GM12864 (cell line): ENCODE data around the gene SRRM2.

Experiments
- DNase-seq: peaks from one replicate; pipeline ENCODE4 v3.0.0-alpha.2; 2011; ENCODE audit warnings: low read depth
- H3K4me3 ChIP-seq: 2 replicates; pipeline ENCODE4 v1.5.1; 2011; ENCODE audit warnings: mild to moderate bottlenecking, low read depth, low read length, control low read depth
- CTCF ChIP-seq: IDR thresholded peaks from 2 replicates; pipeline ENCODE4 v1.5.1; 2011; ENCODE audit warnings: low read depth, mild to moderate bottlenecking, moderate library complexity, low read length, control low read depth, inconsistent platforms; ENCODE audit errors: missing control alignments

Gene SRRM2

GRCh38 chr16:2740476-2740875, 12.0 kb upstream of the SRRM2 start:
- no peak overlapping the region for H3K4me3 ChIP-seq
- no peak for DNase-seq
- no peak for TF ChIP-seq CTCF

GRCh38 chr16:2741168-2741567, 11.3 kb upstream of the SRRM2 start:
- no peak for TF ChIP-seq CTCF
- no peak for DNase-seq
- H3K4me3 ChIP-seq = no peak overlapping the region

DNA sequence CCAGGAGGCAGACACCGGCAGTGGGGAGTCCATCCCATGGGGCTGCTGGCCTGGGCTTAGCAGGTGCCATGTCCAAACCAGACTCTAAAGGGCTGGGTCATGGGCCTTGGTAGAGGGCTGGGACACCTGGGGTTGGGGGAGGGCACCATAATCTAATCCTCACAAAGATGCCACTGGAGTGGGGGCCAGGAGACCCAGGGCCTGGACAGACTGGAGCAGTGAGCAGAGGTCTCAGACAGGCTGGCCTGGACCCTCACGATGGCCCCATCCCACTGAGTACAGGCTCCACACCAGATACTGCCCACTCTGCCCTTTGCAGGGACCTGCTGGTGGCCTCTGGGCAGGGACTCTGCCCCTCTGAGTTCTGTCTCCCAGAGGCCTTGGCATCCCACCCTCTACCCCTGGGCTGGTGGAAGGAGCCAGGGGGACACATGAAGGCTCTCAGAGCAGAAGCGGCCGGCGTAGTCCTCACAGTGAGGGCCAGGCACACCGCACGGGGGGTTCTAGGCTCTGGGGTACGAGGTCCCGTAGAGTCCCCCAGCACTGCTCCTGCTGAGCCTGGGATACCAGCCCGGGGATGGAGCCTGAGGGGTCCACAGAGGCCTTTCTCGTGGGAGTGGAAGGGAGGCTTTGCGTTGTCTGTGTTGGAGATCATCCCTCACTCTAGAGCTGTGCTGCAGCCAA, 10.0 kb upstream of the SRRM2 start:
- no peak for TF ChIP-seq CTCF
- no peak for DNase-seq
- H3K4me3 ChIP-seq = no peak overlapping the region

DNA sequence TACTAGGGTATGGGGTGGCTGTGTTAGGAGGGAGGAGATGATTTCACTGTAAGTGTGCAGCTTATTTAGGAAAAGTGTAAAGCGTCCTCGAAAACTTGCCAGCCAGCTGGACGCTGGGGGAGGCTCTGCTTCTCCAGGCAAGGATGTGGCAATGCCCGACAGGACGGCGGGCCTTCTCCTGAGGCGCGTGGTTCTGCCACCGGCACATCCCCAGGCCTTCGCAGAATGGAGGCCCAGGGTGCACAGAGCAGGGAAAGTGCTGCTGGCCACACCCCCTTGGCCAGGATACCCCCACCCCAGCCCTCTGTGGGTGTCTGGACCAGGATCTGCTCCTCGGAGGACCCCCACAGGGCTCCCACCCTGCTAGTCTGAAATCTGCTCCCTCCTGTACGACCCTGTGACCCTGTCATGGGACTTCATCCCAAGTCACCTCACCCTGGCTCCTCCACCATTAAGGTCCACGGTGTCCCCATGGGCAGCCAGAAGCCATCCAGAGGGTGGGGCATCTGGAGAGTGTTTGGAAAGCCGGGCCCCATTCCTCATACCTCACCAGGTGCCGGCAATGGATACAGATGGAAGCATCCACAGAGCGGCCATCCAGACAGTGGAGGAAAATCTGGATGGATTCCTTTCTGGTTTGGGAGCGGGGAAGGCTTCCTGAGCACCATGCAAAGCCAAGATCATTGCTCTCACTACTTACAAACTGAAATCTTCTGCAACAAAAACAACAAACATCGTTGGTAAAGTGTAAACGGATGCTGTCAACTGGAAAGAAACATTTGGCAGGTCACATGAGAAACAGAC, 9.2 kb upstream of the SRRM2 start:
- H3K4me3 ChIP-seq = no peak overlapping the region
- TF ChIP-seq CTCF = no peak
- no peak for DNase-seq

GRCh38 chr16:2744711-2745110, 7.7 kb upstream of the SRRM2 start:
- DNase-seq = no peak
- no peak for TF ChIP-seq CTCF
- H3K4me3 ChIP-seq = no peak overlapping the region

- no peak overlapping the region for H3K4me3 ChIP-seq
- no peak for TF ChIP-seq CTCF
- no peak for DNase-seq
These were observed 7.1 kb upstream of the SRRM2 start for GRCh38 chr16:2745116-2745890.
